Measurements from ENCODE around the gene UVSSA. TPM values are rescaled to one million over a fixed set of nuclear protein-coding genes. Genes with fewer than 3 reads are reported as not detected.

The UVSSA gene
- total RNA-seq, 1 donor from 2014 or later = 22.1 TPM

- H3K27me3 Mint-ChIP-seq (ENCODE audit: unreplicated experiment) = peaks cover 29% of the 10 kb centered on the region
- no peak overlapping the region for H3K27ac Mint-ChIP-seq (ENCODE audit: unreplicated experiment)
- H3K9me3 Mint-ChIP-seq (ENCODE audit: unreplicated experiment) = no peaks in the 10 kb centered on the region
- no peak overlapping the region for H3K4me3 Mint-ChIP-seq (ENCODE audit: unreplicated experiment)
- TF ChIP-seq, protein P1, sequence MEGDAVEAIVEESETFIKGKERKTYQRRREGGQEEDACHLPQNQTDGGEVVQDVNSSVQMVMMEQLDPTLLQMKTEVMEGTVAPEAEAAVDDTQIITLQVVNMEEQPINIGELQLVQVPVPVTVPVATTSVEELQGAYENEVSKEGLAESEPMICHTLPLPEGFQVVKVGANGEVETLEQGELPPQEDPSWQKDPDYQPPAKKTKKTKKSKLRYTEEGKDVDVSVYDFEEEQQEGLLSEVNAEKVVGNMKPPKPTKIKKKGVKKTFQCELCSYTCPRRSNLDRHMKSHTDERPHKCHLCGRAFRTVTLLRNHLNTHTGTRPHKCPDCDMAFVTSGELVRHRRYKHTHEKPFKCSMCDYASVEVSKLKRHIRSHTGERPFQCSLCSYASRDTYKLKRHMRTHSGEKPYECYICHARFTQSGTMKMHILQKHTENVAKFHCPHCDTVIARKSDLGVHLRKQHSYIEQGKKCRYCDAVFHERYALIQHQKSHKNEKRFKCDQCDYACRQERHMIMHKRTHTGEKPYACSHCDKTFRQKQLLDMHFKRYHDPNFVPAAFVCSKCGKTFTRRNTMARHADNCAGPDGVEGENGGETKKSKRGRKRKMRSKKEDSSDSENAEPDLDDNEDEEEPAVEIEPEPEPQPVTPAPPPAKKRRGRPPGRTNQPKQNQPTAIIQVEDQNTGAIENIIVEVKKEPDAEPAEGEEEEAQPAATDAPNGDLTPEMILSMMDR (IDR thresholded peaks at IDR 0.05; ENCODE audit: unreplicated experiment) = no peak
- DNase-seq (ENCODE audit: low spot score) = no peak
- peaks cover 4% of the 10 kb centered on the region for H3K4me1 Mint-ChIP-seq (ENCODE audit: unreplicated experiment)
- no peaks in the 10 kb centered on the region for H3K36me3 Mint-ChIP-seq (ENCODE audit: low read depth, unreplicated experiment)
These were observed 66.2 kb downstream of the UVSSA start for GRCh38 chr4:1413204-1413663.

DNA sequence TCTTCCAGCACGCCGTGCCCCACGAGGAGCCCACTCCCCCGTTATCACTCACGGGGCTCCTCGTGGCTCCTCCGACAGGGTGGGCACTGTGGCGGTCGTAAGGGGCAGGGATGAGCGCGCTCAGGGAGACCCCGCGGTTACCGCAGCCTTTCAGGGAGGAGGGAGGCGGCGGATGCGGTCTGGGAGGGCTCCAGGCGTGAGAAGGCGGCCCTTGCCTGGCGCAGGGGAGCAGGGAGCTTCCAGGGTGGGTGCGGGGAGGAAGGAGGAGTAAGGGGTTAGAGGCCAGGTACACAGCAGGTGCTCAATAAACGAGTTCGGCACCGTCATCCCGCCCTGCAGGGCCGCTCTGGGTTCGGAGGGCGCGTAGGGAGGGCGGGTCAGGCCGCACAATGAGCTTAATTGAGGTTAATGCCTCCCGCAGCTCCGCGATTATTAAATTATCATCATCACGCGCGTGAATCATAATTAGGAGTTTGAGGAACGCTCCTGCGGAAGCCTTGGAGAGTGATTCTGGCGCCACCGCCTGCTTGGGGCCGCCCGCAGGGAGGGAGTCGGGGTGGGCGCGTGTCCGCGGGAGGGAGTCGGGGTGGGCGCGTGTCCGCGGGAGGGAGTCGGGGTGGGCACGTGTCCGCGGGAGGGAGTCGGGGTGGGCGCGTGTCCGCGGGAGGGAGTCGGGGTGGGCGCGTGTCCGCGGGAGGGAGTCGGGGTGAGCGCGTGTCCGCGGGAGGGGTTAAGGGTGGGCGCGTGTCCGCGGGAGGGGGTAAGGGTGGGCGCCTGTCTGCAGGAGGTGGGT, 66.9 kb downstream of the UVSSA start:
- H3K4me1 Mint-ChIP-seq (ENCODE audit: unreplicated experiment) = peaks cover 2% of the 10 kb centered on the region
- DNase-seq (ENCODE audit: low spot score) = no peak
- H3K4me3 Mint-ChIP-seq (ENCODE audit: unreplicated experiment) = no peak overlapping the region
- no peak overlapping the region for H3K27ac Mint-ChIP-seq (ENCODE audit: unreplicated experiment)
- H3K27me3 Mint-ChIP-seq (ENCODE audit: unreplicated experiment) = peaks cover 28% of the 10 kb centered on the region
- no peaks in the 10 kb centered on the region for H3K36me3 Mint-ChIP-seq (ENCODE audit: low read depth, unreplicated experiment)
- TF ChIP-seq, protein P1 (IDR thresholded peaks at IDR 0.05; ENCODE audit: unreplicated experiment) = no peak
- no peaks in the 10 kb centered on the region for H3K9me3 Mint-ChIP-seq (ENCODE audit: unreplicated experiment)

DNA sequence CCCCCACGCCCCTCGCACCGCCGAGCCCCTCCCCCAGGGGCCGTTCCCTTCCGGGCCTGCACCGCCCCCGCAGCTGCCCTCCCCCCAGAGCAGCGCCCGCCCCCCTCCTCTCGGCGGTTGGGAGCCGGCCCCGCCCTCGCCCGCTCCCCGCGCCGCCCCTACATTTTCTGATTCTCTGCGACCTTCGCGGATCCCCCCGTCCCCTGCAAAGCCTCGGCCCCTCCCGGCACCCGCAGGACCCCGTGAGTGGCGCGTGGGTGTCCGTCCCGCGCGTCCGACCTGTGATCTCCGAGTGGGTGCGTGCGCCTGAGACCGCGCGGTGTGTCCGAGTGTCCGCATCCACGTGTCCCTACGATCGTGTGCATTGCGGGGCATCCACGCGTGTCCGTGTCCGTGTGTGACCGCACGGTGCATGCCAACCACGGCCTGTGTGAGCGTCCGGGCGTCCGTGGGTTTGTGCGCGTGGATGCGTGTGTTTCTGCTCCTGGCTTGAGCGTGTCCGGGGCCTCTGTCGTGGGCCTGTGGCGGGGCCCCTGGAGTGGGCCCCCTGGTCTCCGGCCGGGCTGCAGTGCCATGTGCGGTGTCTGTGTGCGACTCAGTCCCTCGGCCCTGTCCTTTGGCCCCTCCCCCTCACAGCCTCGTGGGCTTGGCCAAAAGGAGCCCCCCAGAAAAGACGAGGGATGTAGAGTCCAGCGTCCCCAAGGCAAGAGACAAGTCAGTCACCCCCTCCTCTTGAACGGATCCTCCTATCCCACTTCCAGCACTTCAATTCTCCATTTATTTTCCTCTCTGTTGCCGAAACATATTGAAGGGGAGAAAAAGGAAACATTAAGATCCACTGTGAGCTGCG, 68.0 kb downstream of the UVSSA start:
- Mint-ChIP-seq H3K36me3 (ENCODE audit: low read depth, unreplicated experiment) (no peaks in the 10 kb centered on the region), H3K27me3 (ENCODE audit: unreplicated experiment) (peaks cover 28% of the 10 kb centered on the region), H3K9me3 (ENCODE audit: unreplicated experiment) (no peaks in the 10 kb centered on the region), H3K27ac (ENCODE audit: unreplicated experiment) (no peak overlapping the region), H3K4me1 (ENCODE audit: unreplicated experiment) (peaks cover 2% of the 10 kb centered on the region), H3K4me3 (ENCODE audit: unreplicated experiment) (peak overlapping the region; percentile 32)
- DNase-seq (ENCODE audit: low spot score) = no peak
- TF ChIP-seq, protein P1 (IDR thresholded peaks at IDR 0.05; ENCODE audit: unreplicated experiment) = no peak

DNA sequence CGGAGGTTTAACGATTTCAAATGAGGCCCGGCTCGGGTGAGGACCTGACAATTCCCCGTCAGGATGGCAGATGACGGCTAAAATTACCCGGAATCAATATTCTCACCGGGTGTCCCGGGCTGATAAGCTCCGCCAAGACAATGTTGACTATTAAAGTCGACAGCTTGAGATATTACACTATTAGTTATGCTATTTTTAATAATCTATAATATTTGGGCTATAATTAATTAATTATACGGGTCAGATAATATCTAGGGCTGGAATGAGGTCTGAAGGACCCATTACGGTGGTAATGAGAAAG, 68.6 kb downstream of the UVSSA start:
- H3K27ac Mint-ChIP-seq (ENCODE audit: unreplicated experiment) = no peak overlapping the region
- peaks cover 28% of the 10 kb centered on the region for H3K27me3 Mint-ChIP-seq (ENCODE audit: unreplicated experiment)
- no peaks in the 10 kb centered on the region for H3K36me3 Mint-ChIP-seq (ENCODE audit: low read depth, unreplicated experiment)
- no peaks in the 10 kb centered on the region for H3K9me3 Mint-ChIP-seq (ENCODE audit: unreplicated experiment)
- peaks cover 2% of the 10 kb centered on the region for H3K4me1 Mint-ChIP-seq (ENCODE audit: unreplicated experiment)
- TF ChIP-seq, protein P1 (IDR thresholded peaks at IDR 0.05; ENCODE audit: unreplicated experiment) = no peak
- H3K4me3 Mint-ChIP-seq (ENCODE audit: unreplicated experiment) = peak overlapping the region; percentile 32
- no peak for DNase-seq (ENCODE audit: low spot score)

Data from endothelial cell (in vitro differentiated cells).